Right cardiac atrium (tissue), 5 donors: ENCODE measurements around the gene AHCYL1. TPM values are rescaled to one million over a fixed set of nuclear protein-coding genes. Genes with fewer than 3 reads are reported as not detected.

Source experiments
- ATAC-seq, 2 donors: fragments of 200-7000 bp; cut with Tn5 transposase; one replicate each; pipeline versions ENCODE4 v1.8.0 to v1.9.1; 2020; ENCODE audit warnings: moderate library complexity in 2 of 2, mild to moderate bottlenecking in 1 of 2
- DNase-seq, 3 donors: peaks; one replicate each; pipeline ENCODE4 v3.0.0-alpha.2; 2020
- H3K27ac ChIP-seq: one replicate; pipeline ENCODE4 v1.5.1; 2013; ENCODE audit warnings: mild to moderate bottlenecking, low read length, control low read depth, moderate library complexity
- H3K27me3 ChIP-seq: one replicate; pipeline ENCODE4 v1.6.1; 2013; ENCODE audit not compliant: control insufficient read depth, insufficient read depth
- H3K4me1 ChIP-seq: one replicate; pipeline ENCODE4 v1.6.1; 2013; ENCODE audit warnings: low read length; ENCODE audit not compliant: control insufficient read depth, insufficient read depth
- H3K4me3 ChIP-seq: one replicate; pipeline ENCODE4 v1.5.1; 2013; ENCODE audit warnings: low read length, control low read depth
- H3K9me3 ChIP-seq: one replicate; pipeline ENCODE4 v1.6.1; 2013; ENCODE audit warnings: low read length; ENCODE audit not compliant: control insufficient read depth
- WGBS: extraction: QIAGEN DNeasy Blood & Tissue Kit; methylation state at CpG from one replicate; pipeline ENCODE4 v1.1.7; 2013; 5-methylcytosine and 5-hydroxymethylcytosine counted together
- intact Hi-C, 4 donors: fragments of 100-400 bp; cut with DNase I; formaldehyde crosslinking; loops; one replicate each; pipeline versions ENCODE4 v1.11.0 to v1.14.0; 2022 to 2023
- polyA plus RNA-seq: library from polyadenylated mRNA; stranded (reverse); fragments of 200-250 nt; gene quantifications from one replicate; pipeline ENCODE4 v1.2.3, GENCODE V29; 2013
- total RNA-seq, 4 donors: library from RNA; stranded (reverse); fragmentation: NEBNext Ultra II Directional; extraction: Animal tissue kit (Norgen Biotek cat#: 25700); gene quantifications; one replicate each; pipeline ENCODE4 v1.2.1, GENCODE V29; 2021
- donor health status: healthy with polysubstance abuse.
- donor health status: DM: no; HTN: yes; CAD: no.
- donor health status: DM: no; HTN: no; CAD: no.
- donor health status: DM: no; HTN: yes; CAD: no; lungs with severe emphysema.
- donor health status: DM: yes; HTN: yes; CAD: no.

Gene AHCYL1
- total and polyA plus RNA-seq, 5 donors = 27.7 to 49.6 (median 40.7) TPM

GRCh38 chr1:109975718-109976117 is 8.8 kb upstream of the AHCYL1 start:
- ATAC-seq = no peak
- no peak overlapping the region for H3K4me3 ChIP-seq
- WGBS = 76% methylated on average over 3 of the region's 3 CpGs
- H3K4me1 ChIP-seq = peaks cover 7% of the 10 kb centered on the region
- DNase-seq = no peak
- H3K27me3 ChIP-seq = no peaks in the 10 kb centered on the region
- intact Hi-C loops = loop anchor here in 3 of 4 donors (5.0 kb wide), 2 partner anchors 48 to 63 kb away; partner anchors contain the start of gene CSF1 (in 2 of the 3)
- H3K9me3 ChIP-seq = no peaks in the 10 kb centered on the region
- H3K27ac ChIP-seq = no peak overlapping the region

GRCh38 chr1:109976762-109977161 is 7.8 kb upstream of the AHCYL1 start:
- Histone ChIP-seq H3K27me3 (no peaks in the 10 kb centered on the region), H3K9me3 (no peaks in the 10 kb centered on the region), H3K4me3 (no peak overlapping the region), H3K27ac (no peak overlapping the region), H3K4me1 (peaks cover 7% of the 10 kb centered on the region)
- WGBS = 95% methylated on average over 4 of the region's 4 CpGs
- intact Hi-C loops = loop anchor here in 3 of 4 donors (5.0 kb wide), 2 partner anchors 49 to 64 kb away; partner anchors contain the start of gene CSF1 (in 2 of the 3)
- ATAC-seq (no peak), DNase-seq (no peak)

DNA sequence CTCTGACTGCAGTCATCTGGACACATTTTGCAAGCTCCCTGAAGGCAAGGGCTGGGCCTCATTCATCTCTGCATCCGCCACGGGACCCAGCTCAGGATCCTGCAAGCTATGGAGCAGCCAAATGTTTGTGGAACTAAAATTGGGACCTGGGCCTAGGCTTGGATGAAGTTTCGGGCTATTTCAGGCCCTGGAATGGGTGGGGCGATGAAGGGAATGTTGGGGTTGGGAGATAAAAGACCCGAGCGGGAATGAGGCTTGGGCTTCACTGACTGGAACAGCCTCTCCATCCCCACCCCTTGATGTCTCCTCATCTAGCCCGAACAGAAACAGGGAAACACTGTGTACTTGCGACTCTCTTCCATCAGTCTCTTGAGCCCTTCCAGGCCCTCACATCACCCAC is 7.3 kb upstream of the AHCYL1 start:
- intact Hi-C loops = loop anchor here in 3 of 4 donors (5.0 kb wide), 2 partner anchors 50 to 65 kb away; partner anchors contain the start of gene CSF1 (in 2 of the 3)
- Histone ChIP-seq H3K27ac (peak overlapping the region; percentile 65), H3K9me3 (no peaks in the 10 kb centered on the region), H3K4me1 (peaks cover 7% of the 10 kb centered on the region), H3K27me3 (no peaks in the 10 kb centered on the region), H3K4me3 (no peak overlapping the region)
- WGBS = 55% methylated on average over 8 of the region's 8 CpGs
- peak; percentile 66 to 87 (median 69) for DNase-seq
- ATAC-seq = peak; percentile 61 to 84

GRCh38 chr1:109977657-109978378 is 6.7 kb upstream of the AHCYL1 start:
- DNase-seq = peak; percentile 84 to 91 (median 88)
- Histone ChIP-seq H3K27me3 (no peaks in the 10 kb centered on the region), H3K4me1 (peaks cover 7% of the 10 kb centered on the region), H3K4me3 (no peak overlapping the region), H3K27ac (peak overlapping the region; percentile 65), H3K9me3 (no peaks in the 10 kb centered on the region)
- 68% methylated on average over 12 of the region's 12 CpGs for WGBS
- peak; percentile 82 to 86 for ATAC-seq
- intact Hi-C loops = loop anchor here in 3 of 4 donors (5.0 kb wide), 2 partner anchors 51 to 66 kb away; partner anchors contain the start of gene CSF1 (in 2 of the 3)

GRCh38 chr1:109978761-109979488 is 5.6 kb upstream of the AHCYL1 start:
- ATAC-seq (no peak), DNase-seq (peak in 2 of 3 donors; percentile 38 to 56)
- H3K4me1 ChIP-seq = peaks cover 10% of the 10 kb centered on the region
- no peaks in the 10 kb centered on the region for H3K27me3 ChIP-seq
- peak overlapping the region; percentile 37 for H3K27ac ChIP-seq
- 67% methylated on average over 9 of the region's 9 CpGs for WGBS
- intact Hi-C loops = loop anchor here in 3 of 4 donors (5.0 kb wide), 2 partner anchors 52 to 67 kb away; partner anchors contain the start of gene CSF1 (in 2 of the 3)
- no peaks in the 10 kb centered on the region for H3K9me3 ChIP-seq
- H3K4me3 ChIP-seq = no peak overlapping the region

DNA sequence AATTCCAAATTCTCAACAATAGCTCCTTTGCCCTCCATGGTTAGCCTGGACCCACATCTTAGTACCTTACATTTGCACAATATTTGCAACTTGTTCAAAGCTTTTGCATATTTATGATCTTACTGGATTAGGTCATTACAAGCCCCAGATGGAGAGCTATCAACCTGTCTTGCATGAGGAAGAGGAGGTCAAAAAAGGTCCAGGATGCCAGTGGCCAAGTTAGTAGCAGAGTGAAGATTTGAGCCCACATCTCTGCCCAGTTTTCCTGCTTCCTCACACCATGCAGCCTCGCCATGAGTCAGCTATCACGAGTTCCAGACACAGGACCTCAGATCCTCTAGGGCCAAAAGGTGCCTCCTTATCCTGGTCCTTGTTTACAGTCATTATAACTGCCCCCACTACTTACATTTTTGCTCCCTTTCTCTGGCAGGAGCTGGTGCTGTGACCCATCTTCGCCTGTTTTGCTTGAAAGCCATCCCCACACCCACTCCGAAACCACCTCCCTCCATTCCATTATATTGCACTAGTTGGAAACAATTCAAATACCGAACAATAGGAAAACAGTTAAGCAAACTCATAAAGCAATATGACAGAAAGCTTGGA is 5.0 kb upstream of the AHCYL1 start:
- peak overlapping the region; percentile 30 for H3K27ac ChIP-seq
- DNase-seq (no peak), ATAC-seq (no peak)
- intact Hi-C loops = loop anchor here (5.0 to 10.0 kb wide), 9 partner anchors 52 to 435 kb away; partner anchors contain the start of genes CSF1 (in 3 of the 4) and GNAI3 (in 2 of the 4)
- H3K27me3 ChIP-seq = no peaks in the 10 kb centered on the region
- 43% methylated on average over 5 of the region's 5 CpGs for WGBS
- H3K4me3 ChIP-seq = no peak overlapping the region
- no peaks in the 10 kb centered on the region for H3K9me3 ChIP-seq
- H3K4me1 ChIP-seq = peaks cover 11% of the 10 kb centered on the region

- Histone ChIP-seq H3K9me3 (no peaks in the 10 kb centered on the region), H3K27me3 (no peaks in the 10 kb centered on the region), H3K4me3 (no peak overlapping the region), H3K27ac (no peak overlapping the region), H3K4me1 (peaks cover 12% of the 10 kb centered on the region)
- DNase-seq (peak in 2 of 3 donors; percentile 50 to 56), ATAC-seq (no peak)
- WGBS = 64% methylated on average over 6 of the region's 6 CpGs
- intact Hi-C loops = loop anchor here (5.0 to 10.0 kb wide), 8 partner anchors 68 to 436 kb away; partner anchors contain the start of genes GNAI3 (in 2 of the 4) and CSF1 (in 1 of the 4)
Observed at GRCh38 chr1:109980324-109981003, 4.1 kb upstream of the AHCYL1 start.

- Histone ChIP-seq H3K4me1 (peaks cover 15% of the 10 kb centered on the region), H3K9me3 (no peaks in the 10 kb centered on the region)
- no peak for ATAC-seq
Observed at GRCh38 chr1:109981004-109981335, 3.6 kb upstream of the AHCYL1 start.

DNA sequence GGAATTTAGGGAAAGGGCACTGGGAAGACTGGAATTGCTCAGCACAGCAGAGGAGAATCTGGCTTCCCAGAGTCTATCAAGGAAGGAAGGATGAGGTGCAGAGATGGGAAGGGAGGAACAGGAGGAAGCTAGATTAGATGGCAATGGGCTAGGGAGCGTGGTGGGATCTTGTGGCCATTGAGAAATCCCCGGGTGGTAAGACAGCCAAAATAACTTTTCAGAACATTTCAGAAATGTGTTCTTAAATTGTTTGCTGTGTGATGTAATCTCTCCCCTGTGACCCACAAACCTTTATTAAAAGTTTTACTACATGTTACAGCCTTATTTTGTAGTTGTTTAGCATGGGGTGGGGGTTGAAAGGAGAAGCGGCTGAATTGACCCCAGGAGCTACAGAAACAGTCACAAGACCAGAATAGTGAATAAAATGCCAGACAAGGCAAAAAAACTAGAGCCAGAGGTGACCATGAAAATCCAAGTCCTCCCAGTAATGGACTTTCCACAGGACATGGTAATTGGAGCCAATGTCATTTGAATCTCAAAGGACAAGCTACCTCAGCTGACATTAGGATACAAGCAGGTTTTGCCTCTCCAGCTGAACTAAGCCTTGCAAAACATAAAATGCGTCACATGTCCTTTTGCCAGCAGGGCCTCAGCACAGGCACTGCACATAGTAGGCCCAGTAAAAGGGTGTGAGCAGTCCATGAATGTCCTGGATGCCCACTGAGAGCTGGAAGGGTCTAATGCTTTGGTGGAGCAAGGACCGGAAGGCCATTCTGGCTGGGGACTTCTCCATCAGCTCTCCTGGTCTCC is 980 bp upstream of the AHCYL1 start:
- Histone ChIP-seq H3K27ac (peak overlapping the region; percentile 94), H3K9me3 (no peaks in the 10 kb centered on the region), H3K27me3 (no peaks in the 10 kb centered on the region), H3K4me3 (no peak overlapping the region), H3K4me1 (peaks cover 15% of the 10 kb centered on the region)
- intact Hi-C loops = loop anchor here (1.0 to 10.0 kb wide), 11 partner anchors 71 to 439 kb away; partner anchors contain the start of genes GNAI3 (in 2 of the 4) and CSF1 (in 1 of the 4)
- DNase-seq (no peak), ATAC-seq (no peak)
- 52% methylated on average over 5 of the region's 5 CpGs for WGBS

More at GRCh38 chr1:109981004-109981335, 3.6 kb upstream of the AHCYL1 start:
- intact Hi-C loops = loop anchor here (5.0 to 10.0 kb wide), 8 partner anchors 69 to 436 kb away; partner anchors contain the start of genes GNAI3 (in 2 of the 4) and CSF1 (in 1 of the 4)
- H3K27me3 ChIP-seq = no peaks in the 10 kb centered on the region
- DNase-seq = no peak
- 80% methylated on average over 4 of the region's 4 CpGs for WGBS
- H3K27ac ChIP-seq = no peak overlapping the region
- no peak overlapping the region for H3K4me3 ChIP-seq
